Astrocyte of the cerebellum (primary cell): Measurements from ENCODE around the gene EIF4A3.

Experiments used
- DNase-seq: peaks from one replicate; pipeline ENCODE4 v3.0.0-alpha.2; 2011; ENCODE audit warnings: low read depth
- H3K4me3 ChIP-seq: 2 replicates; pipeline ENCODE4 v1.5.1; 2011; ENCODE audit warnings: mild to moderate bottlenecking, low read depth, low read length, moderate library complexity
- CTCF ChIP-seq: IDR thresholded peaks from 2 replicates; pipeline ENCODE4 v1.5.1; 2012; ENCODE audit warnings: low read length, low read depth, moderate library complexity, mild to moderate bottlenecking; ENCODE audit errors: missing control alignments
- in situ Hi-C: cut with HindIII; loops from 2 replicates; pipeline ENCODE4 v1.10.0; 2017; ENCODE audit warnings: low sequenced_read_pairs

EIF4A3 gene

GRCh38 chr17:80183581-80184422 is 36.9 kb upstream of the EIF4A3 start:
- no peak overlapping the region for H3K4me3 ChIP-seq
- no peak for DNase-seq
- no peak for TF ChIP-seq CTCF
- in situ Hi-C loops, result no loop called here

- no peak for DNase-seq
- no peak overlapping the region for H3K4me3 ChIP-seq
- in situ Hi-C loops, result no loop called here
- TF ChIP-seq CTCF, result no peak
Observed at GRCh38 chr17:80182845-80183223, 35.9 kb upstream of the EIF4A3 start.

GRCh38 chr17:80182118-80182844 is 35.4 kb upstream of the EIF4A3 start:
- no peak for DNase-seq
- in situ Hi-C loops, result no loop called here
- H3K4me3 ChIP-seq, result no peak overlapping the region
- no peak for TF ChIP-seq CTCF

- no peak for TF ChIP-seq CTCF
Observed at GRCh38 chr17:80181431-80181830, 34.5 kb upstream of the EIF4A3 start.

GRCh38 chr17:80180192-80180591 is 33.3 kb upstream of the EIF4A3 start:
- TF ChIP-seq CTCF, result no peak
- DNase-seq, result no peak
- in situ Hi-C loops, result no loop called here
- no peak overlapping the region for H3K4me3 ChIP-seq

More at GRCh38 chr17:80181431-80181830, 34.5 kb upstream of the EIF4A3 start:
- no peak for DNase-seq
- in situ Hi-C loops, result no loop called here
- H3K4me3 ChIP-seq, result no peak overlapping the region

- H3K4me3 ChIP-seq, result no peak overlapping the region
- DNase-seq, result no peak
- in situ Hi-C loops, result no loop called here
- no peak for TF ChIP-seq CTCF
Observed at GRCh38 chr17:80177986-80178595, 31.2 kb upstream of the EIF4A3 start.
